Prostate gland (tissue), 2 donors: ENCODE results near the gene UBA5.

Source experiments
- POLR2A ChIP-seq: fragments of 450-650 bp; IDR thresholded peaks from one replicate; pipeline ENCODE4 v1.6.1; 2016; ENCODE audit warnings: antibody characterized with exemption, mild to moderate bottlenecking
- POLR2AphosphoS5 ChIP-seq: sonication (generic); formaldehyde crosslinking; IDR thresholded peaks from one replicate; pipeline ENCODE4 v1.6.1; 2017; ENCODE audit warnings: antibody characterized with exemption
- TF ChIP-seq, protein P1 (sequence below), 4 experiments: fragments of 200-600 bp in 2 of 4; fragments of 450-650 bp in 2 of 4; sonication (generic) in 2 of 4; IDR thresholded peaks; 1 replicate in 3 of 4; 2 replicates in 1 of 4; pipeline ENCODE4 v1.5.1; 2016 to 2019; ENCODE audit warnings: antibody characterized with exemption in 4 of 4, mild to moderate bottlenecking in 2 of 4, moderate library complexity in 2 of 4

DNA sequence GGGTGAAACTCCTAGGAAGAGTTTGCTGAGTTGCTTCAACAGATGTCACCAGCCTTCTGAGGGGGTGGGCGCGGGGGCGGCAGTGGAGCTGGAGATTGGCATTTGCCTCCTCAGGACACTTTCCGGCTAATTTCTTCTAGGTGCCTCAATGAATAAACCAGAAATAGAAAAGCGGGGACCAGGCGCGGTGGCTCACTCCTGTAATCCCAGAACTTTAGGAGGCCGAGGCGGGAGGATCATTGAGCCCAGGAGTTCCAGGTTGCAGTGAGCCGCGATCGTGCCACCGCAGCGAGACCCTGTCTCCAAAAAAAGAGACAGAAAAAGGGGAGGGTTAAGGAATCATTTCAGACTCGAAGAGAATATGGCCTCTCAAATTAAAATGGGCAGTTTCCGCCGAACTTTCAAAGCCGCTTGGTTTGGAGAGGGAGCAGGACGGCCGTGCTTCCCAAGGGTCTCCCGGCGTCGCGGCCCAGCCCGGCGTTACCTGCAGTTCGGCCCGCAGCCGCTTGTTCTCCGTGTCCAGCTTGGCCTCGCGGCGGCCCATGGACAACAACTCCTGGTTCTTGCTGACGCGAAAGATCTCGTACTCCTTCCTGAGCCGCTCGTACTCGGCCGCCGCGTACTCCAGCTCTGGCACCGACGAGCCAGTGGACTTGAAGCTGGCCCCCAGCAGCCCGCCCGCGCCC is 61.5 kb downstream of the UBA5 start:
- TF ChIP-seq POLR2A: no peak
- TF ChIP-seq, protein P1, sequence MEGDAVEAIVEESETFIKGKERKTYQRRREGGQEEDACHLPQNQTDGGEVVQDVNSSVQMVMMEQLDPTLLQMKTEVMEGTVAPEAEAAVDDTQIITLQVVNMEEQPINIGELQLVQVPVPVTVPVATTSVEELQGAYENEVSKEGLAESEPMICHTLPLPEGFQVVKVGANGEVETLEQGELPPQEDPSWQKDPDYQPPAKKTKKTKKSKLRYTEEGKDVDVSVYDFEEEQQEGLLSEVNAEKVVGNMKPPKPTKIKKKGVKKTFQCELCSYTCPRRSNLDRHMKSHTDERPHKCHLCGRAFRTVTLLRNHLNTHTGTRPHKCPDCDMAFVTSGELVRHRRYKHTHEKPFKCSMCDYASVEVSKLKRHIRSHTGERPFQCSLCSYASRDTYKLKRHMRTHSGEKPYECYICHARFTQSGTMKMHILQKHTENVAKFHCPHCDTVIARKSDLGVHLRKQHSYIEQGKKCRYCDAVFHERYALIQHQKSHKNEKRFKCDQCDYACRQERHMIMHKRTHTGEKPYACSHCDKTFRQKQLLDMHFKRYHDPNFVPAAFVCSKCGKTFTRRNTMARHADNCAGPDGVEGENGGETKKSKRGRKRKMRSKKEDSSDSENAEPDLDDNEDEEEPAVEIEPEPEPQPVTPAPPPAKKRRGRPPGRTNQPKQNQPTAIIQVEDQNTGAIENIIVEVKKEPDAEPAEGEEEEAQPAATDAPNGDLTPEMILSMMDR (IDR thresholded peaks at IDR 0.05): peak in 2 of 4 experiments; percentile 45 to 58
- no peak for TF ChIP-seq POLR2AphosphoS5
